GM12873 (cell line): Measurements from ENCODE around the gene UBR3.

Source experiments
- CTCF ChIP-seq: IDR thresholded peaks from 2 replicates; pipeline ENCODE4 v1.5.1; 2012; ENCODE audit warnings: low read depth, mild to moderate bottlenecking, moderate library complexity, low read length, control low read depth; ENCODE audit not compliant: insufficient read depth; ENCODE audit errors: missing control alignments

The UBR3 gene

DNA sequence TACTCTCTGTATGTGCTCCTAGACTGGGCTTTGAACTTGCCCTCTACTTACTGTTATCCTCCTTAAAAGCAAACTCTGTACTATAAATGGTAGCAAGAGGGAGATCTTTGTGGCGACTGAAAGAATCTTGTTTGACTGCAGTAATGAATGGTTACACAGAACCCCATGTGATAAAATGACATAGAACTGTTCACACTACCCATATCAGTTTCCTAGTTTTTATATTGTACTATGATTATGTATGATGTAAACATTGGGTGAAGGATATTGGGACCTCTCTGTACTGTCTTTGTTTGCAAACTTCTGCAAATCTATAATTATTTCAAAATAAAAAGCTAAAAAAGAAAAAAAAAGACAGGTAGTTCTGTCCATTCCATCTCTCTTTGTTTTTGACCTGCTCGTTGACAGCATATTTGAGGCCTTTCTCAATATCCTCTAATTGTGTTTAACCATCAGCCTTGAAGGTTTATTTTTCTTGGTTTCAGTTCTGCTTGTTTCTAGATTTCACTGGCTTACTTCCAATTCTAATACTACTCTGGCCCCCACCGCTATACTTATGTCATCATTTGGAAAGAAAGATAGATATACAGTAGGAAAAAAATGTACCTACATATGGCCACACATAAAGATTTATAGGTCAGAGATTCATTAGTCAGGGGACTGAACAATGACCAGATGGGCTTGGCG is 271.5 kb downstream of the UBR3 start:
- no peak for TF ChIP-seq CTCF

DNA sequence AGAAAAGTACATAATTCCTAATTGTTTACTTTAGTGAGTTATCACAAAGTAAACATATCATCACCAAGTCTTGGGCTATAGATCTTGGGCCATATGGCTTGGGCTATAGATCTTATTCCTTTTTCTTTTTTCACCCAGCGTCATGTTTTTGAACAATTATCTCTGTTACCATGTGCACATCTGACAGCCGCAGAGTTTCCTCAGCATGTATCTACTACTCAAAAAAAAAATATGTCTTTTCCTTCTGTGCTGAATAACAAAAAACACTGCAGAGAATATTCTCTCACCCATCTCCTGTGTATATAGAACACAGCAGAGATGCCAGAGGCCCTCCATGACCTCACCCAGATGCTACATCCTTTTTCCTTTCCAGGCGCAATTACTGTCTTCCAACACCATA is 274.5 kb downstream of the UBR3 start:
- TF ChIP-seq CTCF: no peak

GRCh38 chr2:170106102-170106840 is 279.0 kb downstream of the UBR3 start:
- TF ChIP-seq CTCF: no peak

- no peak for TF ChIP-seq CTCF
Measured at GRCh38 chr2:170113168-170113894, 286.1 kb downstream of the UBR3 start.

DNA sequence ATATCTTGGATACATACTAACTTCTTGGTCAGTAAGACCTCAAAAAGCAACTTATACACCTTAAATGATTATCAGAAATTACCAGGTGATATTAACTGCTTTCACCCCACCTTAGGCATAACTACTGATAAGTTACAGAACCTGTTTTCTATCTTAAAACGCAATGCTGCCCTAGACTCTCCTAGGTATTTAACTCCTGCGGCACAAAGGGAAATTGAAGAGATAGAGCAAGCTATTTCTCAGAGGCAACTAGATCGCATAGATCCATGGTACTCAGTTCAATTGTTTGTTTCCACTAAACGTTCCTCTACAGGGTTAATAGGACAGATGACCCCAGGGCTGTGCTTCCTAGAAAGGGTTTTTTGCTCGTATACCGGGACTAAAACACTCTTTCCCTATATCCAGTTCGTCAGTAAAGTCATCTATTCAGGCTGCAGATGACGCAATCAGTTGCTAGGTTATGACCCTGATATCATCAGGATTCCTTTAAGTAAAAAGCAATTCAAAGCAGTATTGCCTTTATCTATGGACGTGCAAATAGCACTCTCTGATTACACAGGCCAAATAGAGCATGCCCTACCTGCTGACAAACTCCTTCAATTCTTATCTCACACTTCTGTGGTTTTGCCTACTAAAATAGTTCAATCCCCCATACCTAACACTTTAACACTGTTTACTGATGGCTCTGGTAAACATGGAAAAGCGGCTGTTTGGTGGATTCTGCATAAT is 288.4 kb downstream of the UBR3 start:
- TF ChIP-seq CTCF: no peak

GRCh38 chr2:170118641-170119040 is 291.4 kb downstream of the UBR3 start:
- TF ChIP-seq CTCF: no peak

DNA sequence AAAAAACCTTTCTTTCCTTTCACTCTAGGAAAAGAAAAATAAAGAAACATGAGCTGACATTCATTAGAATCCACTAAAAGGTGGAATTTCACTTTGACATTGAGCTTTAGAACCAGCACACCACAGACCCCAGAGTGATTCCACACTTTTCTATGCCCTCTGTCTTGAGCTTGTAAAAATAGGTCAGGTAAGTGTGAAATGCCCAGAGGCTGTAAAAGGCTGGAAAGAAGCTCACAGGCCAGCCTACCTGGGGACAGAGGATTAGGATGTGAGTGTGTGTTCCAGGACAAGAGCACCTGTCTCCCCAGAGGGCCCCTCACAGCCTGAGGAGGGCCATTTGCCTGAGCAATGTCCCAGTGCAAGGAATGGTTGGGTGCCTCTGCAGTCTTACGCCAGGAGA is 294.4 kb downstream of the UBR3 start:
- no peak for TF ChIP-seq CTCF
